HTERT RPE-1 (cell line): Measurements from ENCODE around the gene NGLY1.

ENCODE experiments used
- in situ Hi-C: fragments of 300-500 bp; cut with MboI; formaldehyde crosslinking; loops from 4 replicates; pipeline ENCODE4 v1.14.3; 2020; ENCODE audit warnings: low sequenced_read_pairs

Gene NGLY1

GRCh38 chr3:25713341-25713985 lies 69.8 kb downstream of the NGLY1 start:
- in situ Hi-C loops = no loop called here

GRCh38 chr3:25711090-25711489 lies 72.2 kb downstream of the NGLY1 start:
- in situ Hi-C loops = no loop called here

- in situ Hi-C loops = no loop called here
Observed at GRCh38 chr3:25708036-25708435, 75.2 kb downstream of the NGLY1 start.

- in situ Hi-C loops = no loop called here
Observed at GRCh38 chr3:25707268-25707926, 75.8 kb downstream of the NGLY1 start.

GRCh38 chr3:25706213-25706612 lies 77.0 kb downstream of the NGLY1 start:
- in situ Hi-C loops = no loop called here

- in situ Hi-C loops = no loop called here
Observed at GRCh38 chr3:25697553-25697952, 85.7 kb downstream of the NGLY1 start.

- in situ Hi-C loops = no loop called here
Observed at GRCh38 chr3:25695731-25696420, 87.4 kb downstream of the NGLY1 start.

- in situ Hi-C loops = no loop called here
Observed at GRCh38 chr3:25693238-25693637, 90.0 kb downstream of the NGLY1 start.

GRCh38 chr3:25692341-25692740 lies 90.9 kb downstream of the NGLY1 start:
- in situ Hi-C loops = no loop called here

GRCh38 chr3:25690768-25691533 lies 92.3 kb downstream of the NGLY1 start:
- in situ Hi-C loops = no loop called here

- in situ Hi-C loops = no loop called here
Observed at GRCh38 chr3:25689226-25689625, 94.0 kb downstream of the NGLY1 start.

GRCh38 chr3:25687742-25688141 lies 95.5 kb downstream of the NGLY1 start:
- in situ Hi-C loops = no loop called here

- in situ Hi-C loops = no loop called here
Observed at GRCh38 chr3:25686766-25687165, 96.5 kb downstream of the NGLY1 start.

- in situ Hi-C loops = no loop called here
Observed at GRCh38 chr3:25683882-25684281, 99.4 kb downstream of the NGLY1 start.

GRCh38 chr3:25683410-25683809 lies 99.8 kb downstream of the NGLY1 start:
- in situ Hi-C loops = no loop called here

- in situ Hi-C loops = no loop called here
Observed at GRCh38 chr3:25679642-25680302, 103.5 kb downstream of the NGLY1 start.

- in situ Hi-C loops = no loop called here
Observed at GRCh38 chr3:25679166-25679565, 104.1 kb downstream of the NGLY1 start.

GRCh38 chr3:25678581-25678980 lies 104.7 kb downstream of the NGLY1 start:
- in situ Hi-C loops = no loop called here

GRCh38 chr3:25677121-25677520 lies 106.1 kb downstream of the NGLY1 start:
- in situ Hi-C loops = no loop called here

- in situ Hi-C loops = no loop called here
Observed at GRCh38 chr3:25674670-25675069, 108.6 kb downstream of the NGLY1 start.

GRCh38 chr3:25673738-25674298 lies 109.4 kb downstream of the NGLY1 start:
- in situ Hi-C loops = no loop called here
